T-cell (primary cell): ENCODE measurements around the gene HECTD1. TPM values are rescaled to one million over a fixed set of nuclear protein-coding genes. Genes with fewer than 3 reads are reported as not detected.

Experiments used
- ATAC-seq, 4 experiments: fragments of 200-7000 bp in 3 of 4; fragments of 150-1000 bp in 1 of 4; cut with Tn5 transposase; replicated peaks in 1 of 4; 1 replicate in 3 of 4; 2 replicates in 1 of 4; pipeline ENCODE4 v1.10.0; 2021; ENCODE audit warnings: moderate library complexity in 3 of 4, mild to moderate bottlenecking in 2 of 4, moderate number of reproducible peaks in 1 of 4
- CTCF ChIA-PET, 2 donors: fragments of 300-600 bp; sonication (Branson Sonifier 250); formaldehyde crosslinking; loops; one replicate each; lab custom pipeline; 2022; ENCODE audit warnings: antibody characterized with exemption in 2 of 2; lab: Charles Lee
- POLR2A ChIA-PET, 2 donors: fragments of 300-600 bp; sonication (Branson Sonifier 250); formaldehyde crosslinking; loops; one replicate each; lab custom pipeline; 2022; ENCODE audit warnings: antibody characterized with exemption in 2 of 2; lab: Charles Lee
- DNase-seq, 35 experiments: peaks; one replicate each; pipeline versions ENCODE4 v3.0.0 to v3.0.0-alpha.2; 2013 to 2023
- H3K27ac ChIP-seq: one replicate; pipeline ENCODE4 v1.5.1; 2013; ENCODE audit warnings: low read length
- H3K27me3 ChIP-seq, 2 experiments: replicated peaks in 1 of 2; 1 replicate in 1 of 2; 2 replicates in 1 of 2; pipeline versions ENCODE4 v1.6.1 to v1.7.0; 2013; ENCODE audit warnings: low read length in 1 of 2, mixed read lengths in 1 of 2; ENCODE audit not compliant: control insufficient read depth in 2 of 2, insufficient read depth in 2 of 2; ENCODE audit errors: extremely low read depth in 1 of 2
- H3K36me3 ChIP-seq, 2 donors: 1 replicate in 1 of 2; 2 replicates in 1 of 2; pipeline versions ENCODE4 v1.6.1 to v1.7.0; 2013; ENCODE audit warnings: low read length in 1 of 2; ENCODE audit not compliant: control insufficient read depth in 2 of 2, insufficient read depth in 1 of 2; ENCODE audit errors: extremely low read depth in 1 of 2
- H3K4me1 ChIP-seq, 2 experiments: 1 replicate in 1 of 2; 2 replicates in 1 of 2; pipeline versions ENCODE4 v1.6.1 to v1.7.0; 2013; ENCODE audit warnings: low read length in 2 of 2, mixed read lengths in 1 of 2; ENCODE audit not compliant: insufficient read depth in 2 of 2, control insufficient read depth in 1 of 2; ENCODE audit errors: extremely low read depth in 1 of 2
- H3K4me3 ChIP-seq, 2 donors: 1 replicate in 1 of 2; 2 replicates in 1 of 2; pipeline versions ENCODE4 v1.5.1 to v1.7.0; 2013; ENCODE audit warnings: mild to moderate bottlenecking in 2 of 2, low read length in 1 of 2, moderate library complexity in 1 of 2; ENCODE audit not compliant: control insufficient read depth in 1 of 2; ENCODE audit errors: extremely low read depth in 1 of 2
- H3K9me3 ChIP-seq: 2 replicates; pipeline ENCODE4 v1.7.0; 2013
- H3K27ac Mint-ChIP-seq, 2 donors: one replicate each; pipeline ENCODE4 v1.8.0; 2020 to 2021; ENCODE audit warnings: mild to moderate bottlenecking in 2 of 2, mixed read lengths in 2 of 2
- H3K27me3 Mint-ChIP-seq, 2 donors: one replicate each; pipeline ENCODE4 v1.8.0; 2021 to 2022; ENCODE audit warnings: mixed read lengths in 2 of 2
- H3K36me3 Mint-ChIP-seq: one replicate; pipeline ENCODE4 v1.8.0; 2021; ENCODE audit warnings: mixed read lengths
- H3K4me1 Mint-ChIP-seq, 3 donors: one replicate each; pipeline ENCODE4 v1.8.0; 2020 to 2022; ENCODE audit warnings: mixed read lengths in 3 of 3, mild to moderate bottlenecking in 1 of 3
- H3K4me3 Mint-ChIP-seq, 3 donors: one replicate each; pipeline ENCODE4 v1.8.0; 2020 to 2022; ENCODE audit warnings: mild to moderate bottlenecking in 3 of 3, mixed read lengths in 3 of 3, moderate library complexity in 3 of 3
- H3K9me3 Mint-ChIP-seq, 3 donors: one replicate each; pipeline ENCODE4 v1.8.0; 2020 to 2022; ENCODE audit warnings: mixed read lengths in 3 of 3
- WGBS: methylation state at CpG from one replicate; pipeline ENCODE4 v1.1.5; 2013; ENCODE audit warnings: missing lambda C conversion rate; ENCODE audit not compliant: insufficient coverage; 5-methylcytosine and 5-hydroxymethylcytosine counted together
- total RNA-seq, 35 experiments: library from RNA in 6 of 35; stranded (reverse) in 6 of 35; fragments of 120-200 nt in 1 of 35; gene quantifications; one replicate each; pipeline versions ENCODE4 v1.2.1 to v1.2.4 and lab custom pipeline; 2013 to 2026

Gene HECTD1
- total RNA-seq, 5 donors from 2014 or later (not counting 1 experiment from before 2014, with no cell fraction given) = 118 to 194 (median 132) TPM

- POLR2A ChIA-PET = no interaction called here
Measured at GRCh38 chr14:31159682-31160296, 47.8 kb downstream of the HECTD1 start.

DNA sequence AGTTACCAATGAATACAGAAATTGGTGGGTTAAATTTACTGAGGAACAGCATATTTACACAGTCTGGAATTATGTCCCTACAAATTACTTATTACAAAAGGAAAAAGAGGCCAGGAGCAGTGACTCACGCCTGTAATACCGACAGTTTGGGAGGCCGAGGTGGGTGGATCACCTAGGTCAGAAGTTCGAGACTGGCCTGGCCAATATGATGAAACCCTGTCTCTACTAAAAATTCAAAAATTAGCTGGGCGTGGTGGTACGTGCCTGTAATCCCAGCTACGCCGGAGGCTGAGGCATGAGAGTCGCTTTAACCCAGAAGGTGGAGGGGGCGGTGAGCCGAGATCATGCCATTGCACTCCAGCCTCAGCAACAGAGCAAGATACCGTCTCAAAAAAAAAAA is 52.6 kb downstream of the HECTD1 start:
- Mint-ChIP-seq H3K4me1 (no peaks in the 10 kb centered on the region), H3K4me3 (no peak overlapping the region), H3K9me3 (no peaks in the 10 kb centered on the region), H3K36me3 (peaks cover 34% of the 10 kb centered on the region), H3K27ac (no peak overlapping the region), H3K27me3 (no peaks in the 10 kb centered on the region)
- Histone ChIP-seq H3K27me3 (no peaks in the 10 kb centered on the region), H3K4me1 (no peaks in the 10 kb centered on the region), H3K4me3 (no peak overlapping the region), H3K27ac (no peak overlapping the region), H3K9me3 (no peaks in the 10 kb centered on the region), H3K36me3 (peaks cover 0 to 42% of the 10 kb centered on the region in 2 donors)
- POLR2A ChIA-PET = interaction anchor here in 1 of 2 donors (0.6 to 0.7 kb wide), 2 partner anchors 21 to 168 kb away, joined by 3 to 8 read pairs; no protein-coding TSS in a partner anchor
- no peak for DNase-seq
- CTCF ChIA-PET = interaction anchor here (0.6 to 0.9 kb wide), 2 partner anchors 11 to 27 kb away, joined by 3 to 4 read pairs; no protein-coding TSS in a partner anchor
- 98% methylated on average over 8 of the region's 12 CpGs for WGBS
- no peak for ATAC-seq

More at GRCh38 chr14:31159682-31160296, 47.8 kb downstream of the HECTD1 start:
- Histone ChIP-seq H3K9me3 (no peaks in the 10 kb centered on the region), H3K27me3 (no peaks in the 10 kb centered on the region), H3K4me1 (no peaks in the 10 kb centered on the region), H3K36me3 (peaks cover 0 to 57% of the 10 kb centered on the region in 2 donors), H3K27ac (no peak overlapping the region), H3K4me3 (no peak overlapping the region)
- Mint-ChIP-seq H3K4me1 (no peaks in the 10 kb centered on the region), H3K27me3 (no peaks in the 10 kb centered on the region), H3K36me3 (peaks cover 31% of the 10 kb centered on the region), H3K4me3 (no peak overlapping the region), H3K27ac (no peak overlapping the region), H3K9me3 (no peaks in the 10 kb centered on the region)
- ATAC-seq = no peak
- WGBS = 97% methylated on average over 9 of the region's 13 CpGs
- no peak for DNase-seq
- CTCF ChIA-PET = no interaction called here

DNA sequence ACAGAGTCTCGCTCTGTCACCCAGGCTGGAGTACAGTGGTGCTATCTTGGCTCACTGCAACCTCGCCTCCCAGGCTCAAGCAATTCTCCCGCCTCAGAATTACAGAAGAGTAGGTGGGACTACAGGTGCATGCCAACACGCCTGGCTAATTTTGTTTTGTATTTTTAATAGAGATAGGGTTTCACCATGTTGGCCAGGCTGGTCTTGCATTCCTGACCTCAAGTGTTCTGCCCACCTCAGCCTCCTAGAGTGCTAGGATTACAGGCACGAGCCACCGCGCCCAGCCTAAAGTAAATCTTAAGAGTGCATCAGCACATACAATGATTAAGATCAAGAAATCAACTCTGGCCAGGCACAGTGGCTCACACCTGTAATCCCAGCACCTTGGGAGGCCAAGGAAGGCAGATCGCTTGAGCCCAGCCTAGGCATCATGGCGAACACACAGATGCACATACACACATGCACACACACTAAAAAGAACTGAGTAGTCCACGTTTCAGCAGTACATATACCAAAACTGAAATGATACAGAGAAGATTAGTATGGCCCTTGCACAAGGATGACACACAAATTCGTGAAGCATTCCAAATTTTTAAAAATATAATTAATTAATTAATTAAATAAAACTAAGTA is 65.0 kb downstream of the HECTD1 start:
- H3K27ac Mint-ChIP-seq = no peak overlapping the region
- H3K4me3 ChIP-seq = no peak overlapping the region
- no peak overlapping the region for H3K27ac ChIP-seq
- H3K36me3 ChIP-seq = peaks cover 5 to 70% of the 10 kb centered on the region in 2 donors
- DNase-seq = no peak
- no peaks in the 10 kb centered on the region for H3K4me1 ChIP-seq
- H3K27me3 Mint-ChIP-seq = no peaks in the 10 kb centered on the region
- no peaks in the 10 kb centered on the region for H3K4me1 Mint-ChIP-seq
- no peaks in the 10 kb centered on the region for H3K9me3 Mint-ChIP-seq
- CTCF ChIA-PET = no interaction called here
- 100% methylated on average over 5 of the region's 11 CpGs for WGBS
- no peak for ATAC-seq
- POLR2A ChIA-PET = no interaction called here
- no peak overlapping the region for H3K4me3 Mint-ChIP-seq
- peaks cover 34% of the 10 kb centered on the region for H3K36me3 Mint-ChIP-seq
- H3K9me3 ChIP-seq = no peaks in the 10 kb centered on the region
- H3K27me3 ChIP-seq = no peaks in the 10 kb centered on the region

- H3K9me3 Mint-ChIP-seq = no peaks in the 10 kb centered on the region
- H3K4me1 Mint-ChIP-seq = no peaks in the 10 kb centered on the region
- no peaks in the 10 kb centered on the region for H3K4me1 ChIP-seq
- no peak overlapping the region for H3K4me3 Mint-ChIP-seq
- H3K4me3 ChIP-seq = no peak overlapping the region
- no peaks in the 10 kb centered on the region for H3K9me3 ChIP-seq
- POLR2A ChIA-PET = no interaction called here
- no peak overlapping the region for H3K27ac Mint-ChIP-seq
- WGBS = no CpG with 5 or more reads among the region's 4 CpGs
- H3K36me3 Mint-ChIP-seq = peaks cover 34% of the 10 kb centered on the region
- H3K36me3 ChIP-seq = peaks cover 9 to 65% of the 10 kb centered on the region in 2 donors
- DNase-seq = no peak
- CTCF ChIA-PET = no interaction called here
- H3K27me3 Mint-ChIP-seq = no peaks in the 10 kb centered on the region
- no peak for ATAC-seq
- H3K27ac ChIP-seq = no peak overlapping the region
- no peaks in the 10 kb centered on the region for H3K27me3 ChIP-seq
Measured at GRCh38 chr14:31139301-31139847, 68.2 kb downstream of the HECTD1 start.

DNA sequence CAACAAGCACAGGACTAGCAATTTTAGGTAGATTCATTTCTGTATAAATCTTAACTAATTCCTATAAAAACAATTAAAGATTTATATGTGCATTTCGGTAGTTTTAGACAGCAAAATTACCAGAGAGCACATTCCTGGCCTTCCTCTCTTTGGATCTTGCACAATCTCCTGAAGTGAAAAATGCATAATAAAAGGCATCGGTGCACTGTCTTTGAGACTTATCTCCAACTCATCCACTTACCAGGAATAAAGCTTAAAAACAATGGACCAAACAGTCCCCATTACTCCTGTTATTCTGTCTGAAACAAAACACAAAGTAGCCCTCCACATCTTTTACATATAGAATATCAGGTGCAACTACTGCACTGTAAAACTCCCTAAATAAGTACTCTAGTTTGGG is 69.3 kb downstream of the HECTD1 start:
- 100% methylated on average over 2 of the region's 2 CpGs for WGBS
- ChIA-PET POLR2A (interaction anchor here (0.6 kb wide), 2 partner anchors 12 to 23 kb away, joined by 3 to 6 read pairs; no protein-coding TSS in a partner anchor), CTCF (no interaction called here)
- Histone ChIP-seq H3K4me1 (no peaks in the 10 kb centered on the region), H3K36me3 (peaks cover 9 to 66% of the 10 kb centered on the region in 2 donors), H3K27me3 (no peaks in the 10 kb centered on the region), H3K9me3 (no peaks in the 10 kb centered on the region), H3K4me3 (no peak overlapping the region), H3K27ac (no peak overlapping the region)
- Mint-ChIP-seq H3K4me1 (peaks cover 0 to under 1% (median 0%) of the 10 kb centered on the region in 3 donors), H3K9me3 (no peaks in the 10 kb centered on the region), H3K4me3 (no peak overlapping the region), H3K36me3 (peaks cover 37% of the 10 kb centered on the region), H3K27me3 (no peaks in the 10 kb centered on the region), H3K27ac (peak overlapping the region in 1 of 2 donors; percentile 20)
- ATAC-seq = no peak
- no peak for DNase-seq

GRCh38 chr14:31137214-31137889 is 70.2 kb downstream of the HECTD1 start:
- ATAC-seq = no peak
- CTCF ChIA-PET = interaction anchor here in 1 of 2 donors (0.6 kb wide), 1 partner anchor 218 kb away, joined by 5 read pairs; no protein-coding TSS in a partner anchor

More at GRCh38 chr14:31137214-31137889, 70.2 kb downstream of the HECTD1 start:
- Mint-ChIP-seq H3K27ac (no peak overlapping the region), H3K36me3 (peaks cover 37% of the 10 kb centered on the region), H3K4me3 (no peak overlapping the region), H3K27me3 (no peaks in the 10 kb centered on the region), H3K9me3 (no peaks in the 10 kb centered on the region), H3K4me1 (peaks cover 0 to 3% (median 0%) of the 10 kb centered on the region in 3 donors)
- Histone ChIP-seq H3K4me3 (no peak overlapping the region), H3K36me3 (peaks cover 4 to 70% of the 10 kb centered on the region in 2 donors), H3K27me3 (no peaks in the 10 kb centered on the region), H3K9me3 (no peaks in the 10 kb centered on the region), H3K27ac (no peak overlapping the region), H3K4me1 (no peaks in the 10 kb centered on the region)
- POLR2A ChIA-PET = interaction anchor here in 1 of 2 donors (0.7 kb wide), 1 partner anchor 8 kb away, joined by 4 read pairs; no protein-coding TSS in a partner anchor
- no peak for DNase-seq
- WGBS = 99% methylated on average over 6 of the region's 12 CpGs
